HepG2 (cell line): ENCODE data around the gene CTCF. TPM values are rescaled to one million over a fixed set of nuclear protein-coding genes. Genes with fewer than 3 reads are reported as not detected.

Experiments used
- ESRRA ChIP-seq: sonication (generic); formaldehyde crosslinking; IDR thresholded peaks from 2 replicates; pipeline ENCODE4 v1.5.1; 2020; ENCODE audit warnings: mild to moderate bottlenecking, low read depth, missing genetic modification reagents
- FOXK1 ChIP-seq: sonication (generic); formaldehyde crosslinking; IDR thresholded peaks from 2 replicates; pipeline ENCODE4 v1.4.0; 2020; ENCODE audit warnings: low read depth, missing genetic modification reagents, borderline replicate concordance
- GATA4 ChIP-seq: sonication (generic); IDR thresholded peaks from 2 replicates; pipeline ENCODE4 v1.6.1; 2016; ENCODE audit warnings: antibody characterized with exemption, low read depth, borderline replicate concordance
- GRHL1 ChIP-seq: sonication (generic); formaldehyde crosslinking; conservative IDR thresholded peaks from 2 replicates; pipeline ENCODE4 v1.8.0; 2022; ENCODE audit warnings: missing genetic modification reagents
- IRF9 ChIP-seq: sonication (generic); formaldehyde crosslinking; IDR thresholded peaks from 2 replicates; pipeline ENCODE4 v1.8.0; 2022; ENCODE audit warnings: missing genetic modification reagents, mild to moderate bottlenecking, borderline replicate concordance
- KDM2A ChIP-seq: sonication (generic); formaldehyde crosslinking; IDR thresholded peaks from 2 replicates; pipeline ENCODE4 v1.4.0; 2020; ENCODE audit warnings: low read depth, missing genetic modification reagents, borderline replicate concordance
- MAZ ChIP-seq, 2 experiments: sonication (generic) in 1 of 2; formaldehyde crosslinking in 1 of 2; IDR thresholded peaks; 2 replicates each; pipeline versions ENCODE4 v1.5.0 to v1.6.1; 2012 to 2020; ENCODE audit warnings: low read depth in 2 of 2, mild to moderate bottlenecking in 2 of 2, borderline replicate concordance in 1 of 2, improper control_type of control experiment in 1 of 2, low read length in 1 of 2, missing genetic modification reagents in 1 of 2, moderate library complexity in 1 of 2
- MTF2 ChIP-seq: sonication (generic); formaldehyde crosslinking; IDR thresholded peaks from 2 replicates; pipeline ENCODE4 v1.5.0; 2020; ENCODE audit warnings: missing genetic modification reagents, borderline replicate concordance
- NONO ChIP-seq, 2 experiments: fragments of 450-650 bp in 1 of 2; sonication (generic) in 1 of 2; formaldehyde crosslinking in 1 of 2; IDR thresholded peaks in 1 of 2; conservative IDR thresholded peaks in 1 of 2; 2 replicates each; pipeline versions ENCODE4 v1.6.1 to v1.8.0; 2017 to 2022; ENCODE audit warnings: mild to moderate bottlenecking in 1 of 2, missing genetic modification reagents in 1 of 2, moderate library complexity in 1 of 2
- PATZ1 ChIP-seq: sonication (generic); formaldehyde crosslinking; IDR thresholded peaks from 2 replicates; pipeline ENCODE4 v1.4.0; 2020; ENCODE audit warnings: missing genetic modification reagents
- SALL1 ChIP-seq: sonication (generic); formaldehyde crosslinking; IDR thresholded peaks from 2 replicates; pipeline ENCODE4 v1.8.0; 2022; ENCODE audit warnings: mild to moderate bottlenecking, missing genetic modification reagents
- TAF1 ChIP-seq: sonication (generic); formaldehyde crosslinking; IDR thresholded peaks from 2 replicates; pipeline ENCODE4 v1.4.0; 2020; ENCODE audit warnings: missing genetic modification reagents
- TBP ChIP-seq: sonication (generic); formaldehyde crosslinking; IDR thresholded peaks from 2 replicates; pipeline ENCODE4 v1.5.0; 2020; ENCODE audit warnings: missing genetic modification reagents
- ZBED4 ChIP-seq: sonication (generic); formaldehyde crosslinking; IDR thresholded peaks from 2 replicates; pipeline ENCODE4 v1.4.0; 2020; ENCODE audit warnings: missing genetic modification reagents, borderline replicate concordance
- ZFP90 ChIP-seq: sonication (generic); formaldehyde crosslinking; IDR thresholded peaks from 2 replicates; pipeline ENCODE4 v1.8.0; 2022; ENCODE audit warnings: missing genetic modification reagents, mild to moderate bottlenecking, inconsistent platforms, borderline replicate concordance
- ZNF382 ChIP-seq: sonication (generic); formaldehyde crosslinking; IDR thresholded peaks from 2 replicates; pipeline ENCODE4 v1.5.0; 2020; ENCODE audit warnings: missing genetic modification reagents, mild to moderate bottlenecking, borderline replicate concordance
- ZNF501 ChIP-seq: sonication (generic); formaldehyde crosslinking; IDR thresholded peaks from 2 replicates; pipeline ENCODE4 v1.5.1; 2020; ENCODE audit warnings: mild to moderate bottlenecking, moderate library complexity, missing genetic modification reagents
- ZNF816 ChIP-seq: sonication (generic); formaldehyde crosslinking; IDR thresholded peaks from 2 replicates; pipeline ENCODE4 v1.8.0; 2022; ENCODE audit warnings: missing genetic modification reagents, mild to moderate bottlenecking, borderline replicate concordance
- polyA plus RNA-seq, 8 experiments: library from polyadenylated mRNA; depleted of rRNA in 3 of 8; stranded (reverse) in 7 of 8; unstranded in 1 of 8; fragments of >200 nt; fragmentation: Illumina TruSeq in 4 of 8; extraction: Trizol in 4 of 8; gene quantifications; 2 replicates each; pipeline versions ENCODE4 v1.2.1 to v1.2.3, GENCODE V29; 2011 to 2016; ENCODE audit warnings: low read depth in 4 of 8, missing spikeins in 1 of 8, mixed read lengths in 1 of 8; ENCODE audit not compliant: insufficient read depth in 1 of 8
- total RNA-seq, 5 experiments: library from RNA; depleted of rRNA; stranded (reverse); fragments of >200 nt; fragmentation: Illumina TruSeq; extraction: Trizol; gene quantifications; 2 replicates each; pipeline ENCODE4 v1.2.3, GENCODE V29; 2016; ENCODE audit warnings: low read depth in 1 of 5

The CTCF gene
- total and polyA plus RNA-seq, 2 of the 13 experiments (the other 11 are each of a cell fraction or from before 2014, with no cell fraction given) = 19.5 to 37.5 TPM

- TF ChIP-seq ZBED4 (CRISPR knock-in tag) (no peak), NONO (IDR thresholded peaks at IDR 0.05) (no peak), NONO (CRISPR knock-in tag; conservative IDR thresholded peaks at IDR 0.05) (peak; percentile 9), MTF2 (CRISPR knock-in tag) (0 out of 2 replicates have a peak, but pooled peaks have one; percentile 28), GATA4 (0 out of 2 replicates have a peak, but pooled peaks have one; percentile 54), ZFP90 (CRISPR knock-in tag) (peak; percentile 57; the same call in 1 of the 2 replicates), FOXK1 (CRISPR knock-in tag) (no peak), GRHL1 (no peak), ESRRA (0 out of 2 replicates have a peak, but pooled peaks have one; percentile 33), ZNF501 (CRISPR knock-in tag) (peak; percentile 43; the same call in 1 of the 2 replicates), TAF1 (CRISPR knock-in tag) (0 out of 2 replicates have a peak, but pooled peaks have one; percentile 49), ZNF816 (CRISPR knock-in tag) (no peak), MAZ (IDR thresholded peaks at IDR 0.05; ENCODE audit: borderline replicate concordance, low read depth, low read length) (no peak; the same call in 1 of the 2 replicates), MAZ (CRISPR knock-in tag; IDR thresholded peaks at IDR 0.05; ENCODE audit: low read depth) (peak; percentile 42), SALL1 (no peak), PATZ1 (CRISPR knock-in tag) (peak; percentile 53), KDM2A (CRISPR knock-in tag) (0 out of 2 replicates have a peak, but pooled peaks have one; percentile 1), IRF9 (no peak), TBP (CRISPR knock-in tag) (0 out of 2 replicates have a peak, but pooled peaks have one; percentile 3), ZNF382 (CRISPR knock-in tag) (no peak)
These were observed 33.3 kb upstream of the CTCF start (continued) for GRCh38 chr16:67528870-67529581.
